GM19452 (cell line): ENCODE measurements around the gene TNC.
"Not testable (repeated sequence)": the region's sequence is repeated elsewhere in the genome, so short reads cannot be mapped to it uniquely, and the experiment has no call there.

Experiments used
- ATAC-seq: cut with Tn5 transposase; IDR thresholded peaks from one replicate; pipeline ENCODE4 v1.9.1; 2021; ENCODE audit not compliant: unreplicated experiment

TNC gene

DNA sequence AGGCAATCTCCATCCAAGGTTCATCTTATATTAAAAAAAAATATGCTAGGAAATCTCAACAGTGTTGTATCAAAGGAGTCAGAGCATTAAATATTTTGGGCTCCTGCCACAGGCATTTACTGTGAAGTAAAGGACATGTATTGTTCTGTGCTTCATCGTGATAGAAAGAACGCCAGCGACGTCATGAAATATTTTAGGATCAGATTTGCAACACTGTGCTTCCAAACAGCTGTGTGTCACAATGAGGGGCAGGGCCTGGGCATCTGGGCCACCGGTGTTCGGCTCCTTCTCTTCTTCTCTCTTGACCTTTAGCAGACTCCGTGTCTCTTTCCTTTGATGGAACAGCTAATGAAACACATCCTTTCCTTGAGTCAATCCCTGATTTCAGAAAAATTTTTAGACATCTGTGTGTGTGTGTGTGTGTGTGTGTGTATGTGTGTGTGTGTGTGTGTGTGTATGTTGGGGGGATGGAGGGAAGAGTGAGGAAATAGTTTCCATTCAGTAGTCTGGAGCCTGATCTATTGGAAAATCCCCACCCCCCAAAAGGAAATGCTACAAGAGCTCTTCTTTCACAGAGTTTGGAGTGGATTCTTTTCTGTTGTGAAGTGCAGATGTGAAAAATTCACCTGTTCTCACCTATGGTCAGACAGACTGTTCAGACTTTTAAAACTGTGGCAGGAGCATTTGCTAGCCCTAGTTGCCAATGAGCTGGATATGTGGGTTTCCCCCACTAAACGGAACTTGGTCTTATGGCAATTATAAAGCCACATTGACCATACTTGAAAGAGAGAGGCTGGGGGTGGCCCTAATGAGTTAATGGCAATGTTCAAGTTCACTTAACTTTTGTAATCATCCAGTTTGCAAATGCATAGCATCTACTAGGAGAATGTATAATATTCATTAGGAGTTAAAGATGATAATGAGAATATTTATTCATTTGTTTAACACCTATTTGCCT lies 18.1 kb upstream of the TNC start:
- no peak for ATAC-seq

DNA sequence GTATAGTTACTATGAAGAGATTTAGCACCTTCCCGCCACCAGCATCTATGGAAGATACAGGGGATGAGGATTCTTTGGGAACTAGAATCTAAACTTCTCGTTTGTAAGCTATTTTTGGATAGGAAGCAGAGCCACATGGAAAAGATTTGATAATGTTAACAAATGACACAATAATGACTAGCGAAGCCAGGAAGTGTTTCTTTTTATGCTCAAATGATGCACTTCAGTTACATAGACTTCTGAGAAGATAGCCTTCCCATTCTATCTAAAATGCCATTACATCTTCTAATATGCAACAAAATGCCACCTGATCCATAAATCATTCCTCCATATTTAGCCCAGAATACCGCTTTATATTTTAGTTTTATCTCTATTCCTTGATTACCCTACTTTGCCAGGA lies 17.0 kb upstream of the TNC start:
- ATAC-seq, result no peak

DNA sequence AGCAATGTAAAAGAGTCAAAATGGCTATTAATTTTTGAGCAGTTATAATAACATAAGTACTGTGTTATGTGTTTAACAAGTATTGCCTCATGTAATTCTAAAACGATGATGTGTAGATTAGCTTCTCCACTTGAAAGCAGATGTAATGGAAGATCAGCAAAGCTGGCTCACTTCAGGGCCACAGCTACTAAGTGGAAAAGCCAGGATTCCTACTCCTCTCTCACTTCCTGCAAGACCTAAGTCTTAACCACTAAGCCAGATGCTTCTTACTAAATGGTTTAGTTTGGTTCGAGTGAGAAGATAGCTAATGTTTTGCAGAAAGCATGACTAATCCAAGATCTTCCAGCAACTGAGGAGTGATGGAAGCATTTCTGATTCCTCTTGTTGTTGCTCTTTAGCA lies 15.7 kb upstream of the TNC start:
- no peak for ATAC-seq

DNA sequence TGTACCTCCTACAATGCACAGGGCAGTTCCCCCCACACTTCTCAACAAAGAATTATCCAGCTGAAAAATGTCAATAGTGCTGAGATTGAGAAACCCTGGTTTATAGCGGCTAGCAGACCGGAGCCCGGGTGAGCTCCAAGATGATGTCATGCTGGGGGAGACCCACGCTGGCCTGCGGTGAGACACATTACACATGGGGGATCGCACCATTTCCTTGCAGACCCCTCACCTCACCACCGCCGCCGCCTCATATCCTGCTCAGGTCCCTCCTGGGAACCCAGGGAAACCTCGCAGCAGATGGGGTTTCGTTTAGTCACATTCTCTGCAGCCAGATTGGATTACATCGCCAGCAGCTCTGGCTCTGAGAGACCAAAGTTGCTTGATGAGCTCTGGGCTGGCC lies 14.7 kb upstream of the TNC start:
- ATAC-seq, result no peak

DNA sequence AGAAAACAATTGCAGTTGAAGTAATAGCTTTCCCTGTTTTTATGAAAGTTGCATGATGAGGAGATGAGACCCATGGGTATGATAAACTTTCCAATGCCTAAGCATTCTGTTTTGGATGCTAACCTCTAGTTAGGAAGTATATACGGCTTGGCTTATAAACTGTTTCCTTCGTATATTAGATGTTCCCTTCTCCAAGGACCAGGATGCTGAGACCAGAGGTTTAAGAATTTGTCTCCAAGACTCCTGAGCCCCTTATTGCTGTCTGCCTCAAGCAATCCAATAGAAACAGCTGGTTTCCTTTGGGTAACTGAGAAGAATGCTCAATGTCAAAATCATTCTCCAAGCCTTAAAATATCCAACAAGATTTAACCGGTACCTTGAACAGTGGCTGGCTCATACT lies 12.2 kb upstream of the TNC start:
- ATAC-seq, result no peak

DNA sequence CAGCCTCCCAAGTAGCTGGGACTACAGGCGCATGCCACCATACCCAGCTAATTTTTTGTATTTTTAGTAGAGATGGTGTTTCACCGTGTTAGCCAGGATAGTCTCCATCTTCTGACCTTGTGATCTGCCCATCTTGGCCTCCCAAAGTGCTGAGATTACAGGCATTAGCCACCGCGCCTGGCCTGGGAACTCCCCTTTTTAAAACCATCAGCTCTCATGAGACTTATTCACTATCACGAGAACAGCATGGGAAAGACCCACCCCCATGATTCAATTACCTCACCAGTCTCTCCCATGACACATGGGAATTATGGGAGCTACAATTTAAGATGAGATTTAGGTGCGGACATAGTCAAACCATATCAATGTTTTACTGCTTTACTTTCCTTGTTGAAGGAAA lies 10.8 kb upstream of the TNC start:
- not testable (repeated sequence) for ATAC-seq

DNA sequence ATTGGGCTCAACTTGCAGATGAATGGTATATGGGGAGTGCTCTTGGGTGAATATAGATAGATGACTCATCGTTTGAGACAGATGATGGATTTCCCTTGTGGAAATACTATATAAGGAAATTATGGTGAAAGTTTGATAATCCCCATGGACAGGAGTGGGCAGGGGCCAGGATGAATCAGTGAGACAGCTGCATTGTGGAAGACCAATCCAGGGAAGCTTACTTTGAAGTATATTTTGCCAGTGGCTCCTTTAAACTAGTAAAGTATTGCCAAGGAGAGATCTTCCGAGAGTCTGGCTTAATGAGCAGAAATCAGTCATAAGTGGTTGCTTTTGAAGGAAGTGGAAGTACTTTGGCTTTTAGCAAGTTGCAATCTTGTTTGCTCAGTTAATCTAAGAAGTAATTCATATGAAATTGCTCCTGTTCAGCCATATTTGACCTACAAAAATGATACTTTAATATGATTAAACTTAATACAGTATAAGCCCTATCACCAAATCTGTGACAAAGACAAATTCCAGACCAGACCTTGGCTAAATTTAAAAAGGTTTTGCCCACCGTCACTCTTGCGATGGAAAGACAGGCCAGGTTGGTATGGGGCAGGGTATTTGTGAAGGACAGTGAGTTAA lies 9.3 kb upstream of the TNC start:
- ATAC-seq, result no peak

DNA sequence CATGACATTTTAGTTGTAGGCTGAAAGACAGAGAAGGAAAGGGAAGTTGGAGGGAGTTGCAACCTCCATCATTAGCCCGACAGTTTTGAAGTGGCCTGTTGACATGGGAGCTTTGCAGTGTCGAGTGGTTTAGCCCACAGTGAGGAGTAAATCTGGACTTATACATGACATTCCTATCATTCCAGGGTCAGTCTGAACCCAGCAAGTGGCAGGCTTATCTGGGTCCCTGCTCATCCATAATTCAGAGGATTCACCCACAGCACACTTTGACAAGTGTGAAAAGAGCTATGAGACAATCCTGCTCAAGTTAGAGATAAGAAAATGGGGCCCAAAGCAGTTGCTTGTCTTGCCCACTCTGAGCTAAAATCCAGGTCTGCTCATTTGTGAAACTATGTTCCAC lies 8.4 kb upstream of the TNC start:
- no peak for ATAC-seq

DNA sequence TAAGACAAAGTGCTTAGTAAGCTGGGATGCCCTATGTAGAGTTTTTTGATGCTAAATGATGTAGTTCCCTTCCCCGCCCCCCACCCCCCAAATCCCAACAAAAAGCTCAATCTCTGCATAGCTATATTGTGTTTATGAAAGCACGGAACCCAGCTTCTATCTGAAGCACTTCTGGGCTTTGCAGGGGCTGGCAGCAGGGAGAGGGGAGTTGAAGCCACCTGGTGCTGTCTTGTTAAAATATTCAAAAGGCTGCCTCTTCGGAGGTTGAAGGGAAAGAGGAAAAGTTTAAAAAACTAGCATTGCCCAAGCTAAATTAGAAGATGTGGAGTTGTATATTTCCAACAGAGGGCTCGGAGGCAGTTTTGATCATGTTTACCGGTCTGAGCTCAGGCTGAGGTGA lies 5.0 kb upstream of the TNC start:
- no peak for ATAC-seq

DNA sequence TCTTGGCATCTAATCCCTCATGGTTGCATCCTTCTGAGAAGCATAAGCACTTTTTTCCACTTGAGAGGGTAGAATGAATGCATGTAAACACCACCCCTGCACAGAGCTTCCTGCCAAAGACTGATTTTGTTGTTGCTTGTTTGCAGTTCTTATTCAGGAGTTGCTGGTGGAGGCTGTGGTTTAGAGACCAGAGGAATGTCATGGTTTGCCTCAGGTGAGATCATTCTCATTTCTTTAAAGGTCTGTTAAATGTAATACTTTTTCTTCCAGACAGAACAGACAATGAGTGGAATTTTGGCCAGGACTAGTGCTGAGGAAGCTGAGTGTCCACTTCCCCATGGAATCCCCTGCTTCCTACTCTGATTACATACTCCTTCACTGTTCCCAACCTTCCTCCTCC lies 3.2 kb upstream of the TNC start:
- ATAC-seq, result no peak

DNA sequence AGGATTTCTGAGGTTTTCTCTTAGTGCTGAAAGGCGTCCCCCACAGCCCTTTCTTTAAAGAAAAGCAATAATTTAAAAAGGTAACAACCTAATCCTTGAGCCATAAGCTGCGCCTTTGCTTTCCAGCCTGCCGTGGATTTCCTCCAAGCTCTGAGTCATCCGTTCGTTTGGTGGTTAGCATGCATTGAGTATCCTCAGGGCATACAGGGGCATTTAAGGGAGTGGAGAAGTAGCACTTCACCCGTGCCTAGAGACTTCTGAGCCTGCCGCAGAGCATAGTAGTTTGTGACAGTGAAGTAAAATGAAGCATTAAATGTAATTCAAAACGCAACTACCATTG lies 892 bp upstream of the TNC start:
- ATAC-seq, result no peak

DNA sequence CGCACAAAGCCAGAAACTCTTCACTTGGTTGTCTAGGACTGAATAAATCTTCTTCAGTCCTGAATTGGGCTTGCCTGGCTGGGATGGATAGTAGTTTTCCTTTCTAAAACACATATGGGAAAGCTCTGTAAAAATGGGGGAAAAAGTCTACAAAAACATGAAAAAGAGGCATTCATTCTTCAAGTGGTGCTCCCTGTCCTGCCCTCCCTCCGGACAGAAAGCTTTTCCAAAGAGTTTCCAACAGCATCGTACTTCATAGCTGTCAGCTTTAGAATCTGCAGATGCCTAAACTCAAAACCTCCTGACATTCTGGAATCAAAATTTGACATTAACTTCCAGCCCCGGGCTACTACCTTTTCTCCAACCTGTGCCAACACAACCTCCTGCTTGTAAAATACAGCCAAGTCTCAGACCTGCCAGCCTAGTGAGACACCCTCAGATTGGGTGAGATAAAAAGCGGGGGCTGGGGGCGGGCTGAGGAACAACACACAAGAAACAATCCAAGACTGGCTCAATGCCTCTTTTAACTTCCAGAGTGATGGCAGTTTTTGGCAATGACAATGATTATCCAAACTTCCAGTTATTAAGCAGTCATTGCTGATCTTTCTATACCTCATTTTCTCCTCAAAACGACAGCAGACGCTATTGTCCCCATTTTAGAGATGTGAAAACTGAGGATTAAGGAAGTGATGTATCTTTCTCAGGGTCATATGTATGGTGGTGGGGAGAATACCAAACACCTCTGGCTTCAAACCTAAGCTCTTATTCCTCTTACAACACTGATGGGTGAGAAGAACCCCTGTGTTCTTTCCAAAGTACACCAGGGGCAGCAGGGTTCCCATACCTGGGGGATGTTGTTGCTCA lies 1.3 kb downstream of the TNC start:
- ATAC-seq, result no peak

DNA sequence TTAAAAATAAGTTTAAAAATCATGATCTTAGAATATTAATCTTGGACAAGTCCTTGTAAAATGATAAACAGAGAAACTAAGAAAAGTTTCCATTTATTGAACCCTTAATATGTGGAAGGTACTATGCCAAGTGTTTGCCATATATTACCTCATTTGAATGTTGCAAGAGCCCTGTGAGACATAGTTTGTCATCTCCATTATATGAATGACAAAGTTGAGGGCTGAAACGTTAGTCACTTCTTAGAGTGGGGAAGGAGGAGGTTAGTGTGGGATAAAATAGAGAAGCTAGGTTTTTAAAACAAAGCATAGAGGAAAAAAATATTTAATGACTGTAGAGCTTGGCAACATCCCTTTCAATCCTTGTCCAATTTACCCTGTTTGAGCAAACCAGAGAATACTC lies 2.0 kb downstream of the TNC start:
- ATAC-seq, result no peak

DNA sequence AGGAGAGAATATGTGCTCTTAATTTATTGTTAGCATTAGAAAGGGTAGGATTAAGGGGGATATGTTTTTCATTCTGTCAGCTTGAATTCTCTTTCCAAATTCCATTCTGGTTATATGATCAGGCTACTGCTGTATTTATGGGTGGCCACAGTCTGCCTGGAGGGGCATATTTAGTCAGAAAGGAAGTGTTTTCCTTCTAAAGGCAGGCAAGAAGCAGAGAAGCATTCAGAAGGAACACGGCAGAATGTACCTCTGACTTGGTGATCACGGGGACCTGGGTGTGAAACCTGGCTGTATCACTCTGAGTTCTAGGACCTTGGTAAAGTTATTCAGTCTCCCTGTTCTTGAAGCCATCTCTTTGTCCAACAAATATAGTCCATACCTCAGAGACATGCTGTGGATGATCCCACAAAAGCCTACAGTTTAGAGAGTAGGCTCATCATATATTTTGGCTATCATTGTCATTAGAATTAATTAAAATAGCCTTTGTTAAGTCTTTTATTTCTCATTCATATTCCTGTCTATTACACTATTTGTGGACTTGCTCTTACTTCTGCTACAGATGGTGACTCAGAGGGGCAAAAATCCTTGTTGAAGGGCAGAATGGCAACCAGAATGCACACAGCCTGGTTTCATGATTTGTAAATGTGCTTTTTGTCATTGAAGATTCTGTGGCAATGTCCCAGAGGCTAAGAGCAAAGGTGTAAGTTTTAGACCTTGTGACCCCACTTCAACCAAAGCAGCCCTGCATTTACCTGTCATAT lies 2.7 kb downstream of the TNC start:
- no peak for ATAC-seq

DNA sequence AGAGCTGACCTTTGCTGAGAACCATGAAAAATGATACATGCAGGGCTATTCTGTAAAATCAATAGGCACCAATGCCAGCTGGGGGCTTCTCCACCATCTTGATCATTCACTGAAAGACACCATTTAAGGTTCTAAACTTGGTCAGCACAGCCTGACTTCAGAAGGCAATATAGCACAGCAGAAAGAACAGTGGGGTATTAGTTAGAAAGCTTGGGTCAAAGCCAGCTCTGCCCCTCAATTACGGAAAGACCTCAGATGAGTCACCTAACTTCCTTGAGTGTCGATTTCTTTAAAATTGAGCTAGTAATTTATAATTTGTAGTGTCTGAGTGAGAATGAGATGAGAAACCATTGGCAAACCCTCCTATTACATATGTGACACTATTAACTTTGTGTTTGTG lies 3.4 kb downstream of the TNC start:
- no peak for ATAC-seq

DNA sequence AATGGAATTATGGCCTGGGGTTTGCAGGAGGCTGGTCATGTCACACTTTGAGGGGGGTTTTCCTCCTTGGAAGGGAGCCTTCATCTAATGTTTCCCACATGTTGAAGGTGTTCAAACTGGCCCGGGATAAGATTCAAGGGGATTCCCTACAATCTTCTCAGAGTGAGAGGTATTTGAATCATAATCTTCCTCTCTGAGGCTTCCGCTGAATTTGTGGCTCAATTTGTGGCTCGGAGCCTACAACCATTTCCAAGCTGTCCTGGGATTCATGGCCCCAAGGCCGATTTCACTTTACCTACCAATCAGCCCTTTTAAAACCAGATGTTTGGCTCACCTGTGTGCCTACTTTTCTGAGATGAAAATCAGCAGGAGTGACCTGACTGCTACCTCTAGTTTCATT lies 3.9 kb downstream of the TNC start:
- ATAC-seq, result no peak

DNA sequence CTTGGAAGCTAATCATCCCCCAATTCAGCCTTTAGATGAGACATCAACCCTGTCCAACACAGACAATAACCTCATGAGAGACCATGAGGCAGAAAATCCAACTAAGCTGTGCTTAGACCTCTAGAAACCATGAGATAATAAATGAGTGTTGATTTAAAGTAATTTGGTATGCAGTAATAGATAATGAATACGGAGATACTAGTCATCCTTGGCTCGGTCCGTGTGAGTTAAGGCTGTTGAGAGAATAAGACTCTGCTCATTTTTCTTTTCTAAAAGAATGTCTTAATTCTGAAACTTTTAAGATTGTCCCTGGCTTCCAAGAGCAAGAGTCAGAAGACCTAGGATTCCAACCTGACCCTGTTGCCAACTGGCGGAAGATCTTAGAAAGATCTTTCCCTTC lies 6.1 kb downstream of the TNC start:
- ATAC-seq, result no peak

DNA sequence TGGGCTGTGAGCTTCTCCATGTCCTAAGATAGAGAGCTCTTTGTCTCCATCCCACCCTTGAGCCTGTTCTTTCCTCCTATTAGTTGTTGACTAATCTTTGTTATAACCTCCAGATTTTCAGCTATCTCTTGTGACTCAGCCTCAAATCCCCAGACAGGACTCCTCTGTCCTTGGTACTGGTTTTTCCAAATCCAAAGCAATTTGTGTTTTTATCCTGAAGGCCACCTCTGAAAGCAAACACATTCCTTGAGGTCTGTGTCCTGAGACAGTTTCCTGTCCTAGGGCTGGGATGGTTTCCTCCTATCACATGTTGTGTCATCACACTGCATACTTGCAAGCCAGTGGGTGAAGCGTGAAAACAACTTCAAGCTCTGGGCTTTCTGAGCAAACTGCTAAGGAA lies 8.5 kb downstream of the TNC start:
- no peak for ATAC-seq

DNA sequence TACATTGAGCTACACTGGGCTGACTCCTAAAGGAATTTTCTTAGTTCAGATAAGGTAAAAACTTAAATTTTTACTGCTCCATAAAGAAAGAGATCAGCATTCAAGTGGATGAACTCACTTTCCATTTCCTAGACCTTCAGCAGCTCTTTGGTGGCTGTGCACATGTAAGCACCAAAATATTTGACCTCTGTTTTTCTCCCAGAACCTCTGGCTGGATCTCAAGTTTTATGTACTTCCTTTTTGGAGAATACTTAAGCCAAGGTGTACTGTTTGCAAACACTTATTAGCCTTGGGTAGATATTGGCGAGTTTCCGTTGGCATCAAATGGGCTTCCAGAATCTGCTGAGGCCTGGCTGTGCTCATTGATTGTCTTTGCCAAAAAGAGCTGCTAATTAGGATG lies 10.3 kb downstream of the TNC start:
- no peak for ATAC-seq

DNA sequence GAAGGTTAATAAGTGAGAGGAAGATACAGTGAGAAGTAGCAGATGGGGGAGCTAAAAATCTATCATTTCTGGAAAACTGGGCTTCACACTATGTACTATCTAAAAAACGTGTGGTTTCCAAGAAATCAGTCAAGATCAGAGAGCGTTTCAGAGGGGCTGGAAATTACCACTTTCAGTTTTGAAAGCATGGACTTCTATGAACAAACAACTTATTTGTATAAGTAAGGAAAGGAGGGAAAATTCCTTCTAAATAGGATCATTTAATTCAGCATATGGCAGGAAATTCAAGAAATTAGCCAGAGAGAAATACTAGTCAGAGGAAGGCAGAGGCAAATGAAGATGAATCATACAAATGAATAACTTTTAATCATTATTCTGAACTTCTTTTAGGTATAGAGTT lies 11.3 kb downstream of the TNC start:
- ATAC-seq, result no peak

DNA sequence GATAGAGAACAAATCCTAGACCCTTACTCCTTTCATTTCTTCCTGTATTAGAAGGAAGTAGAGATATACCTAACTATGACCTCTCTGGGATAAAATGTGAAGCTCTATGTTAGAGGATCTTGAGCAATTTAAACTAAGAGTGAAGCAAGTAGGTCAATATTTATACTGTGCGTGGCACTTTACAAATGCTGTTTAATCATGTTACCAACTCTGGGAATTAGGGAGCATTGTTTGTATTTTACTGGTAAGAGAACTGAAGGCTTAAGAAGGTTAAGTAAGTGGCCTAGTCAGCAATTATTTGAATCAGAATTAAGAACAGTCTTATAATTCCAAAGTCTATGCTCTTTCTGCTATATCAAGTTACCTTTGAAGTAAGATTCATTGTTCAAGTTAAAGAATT lies 12.0 kb downstream of the TNC start:
- no peak for ATAC-seq
